NCI-H526 (cell line): ENCODE results near the gene EIF1.

Experiments used
- DNase-seq, 2 experiments: peaks; one replicate each; lab custom pipeline; 2025; lab: John Stamatoyannopoulos, UW

Gene EIF1

GRCh38 chr17:41735744-41736143 lies 47.1 kb downstream of the EIF1 start:
- no peak for DNase-seq

- DNase-seq: no peak
These were observed 48.4 kb downstream of the EIF1 start for GRCh38 chr17:41736983-41737679.

GRCh38 chr17:41737680-41738023 lies 49.0 kb downstream of the EIF1 start:
- DNase-seq: no peak

- DNase-seq: peak; percentile 59 to 90
These were observed 49.6 kb downstream of the EIF1 start for GRCh38 chr17:41738077-41738800.

- no peak for DNase-seq
These were observed 50.1 kb downstream of the EIF1 start for GRCh38 chr17:41738801-41739112.

- DNase-seq: peak in 1 of 2 experiments; percentile 41
These were observed 51.1 kb downstream of the EIF1 start for GRCh38 chr17:41739661-41740352.

GRCh38 chr17:41740506-41740905 lies 51.8 kb downstream of the EIF1 start:
- no peak for DNase-seq

GRCh38 chr17:41741709-41742108 lies 53.0 kb downstream of the EIF1 start:
- no peak for DNase-seq
